NCI-H510A treated with DMSO at 0.1 percent for 48 hours (cell line): ENCODE data around the gene SYT6.

Experiments
- DNase-seq: peaks from one replicate; lab custom pipeline; 2025; lab: John Stamatoyannopoulos, UW

Gene SYT6, protein sequence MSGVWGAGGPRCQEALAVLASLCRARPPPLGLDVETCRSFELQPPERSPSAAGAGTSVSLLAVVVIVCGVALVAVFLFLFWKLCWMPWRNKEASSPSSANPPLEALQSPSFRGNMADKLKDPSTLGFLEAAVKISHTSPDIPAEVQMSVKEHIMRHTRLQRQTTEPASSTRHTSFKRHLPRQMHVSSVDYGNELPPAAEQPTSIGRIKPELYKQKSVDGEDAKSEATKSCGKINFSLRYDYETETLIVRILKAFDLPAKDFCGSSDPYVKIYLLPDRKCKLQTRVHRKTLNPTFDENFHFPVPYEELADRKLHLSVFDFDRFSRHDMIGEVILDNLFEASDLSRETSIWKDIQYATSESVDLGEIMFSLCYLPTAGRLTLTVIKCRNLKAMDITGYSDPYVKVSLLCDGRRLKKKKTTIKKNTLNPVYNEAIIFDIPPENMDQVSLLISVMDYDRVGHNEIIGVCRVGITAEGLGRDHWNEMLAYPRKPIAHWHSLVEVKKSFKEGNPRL

DNA sequence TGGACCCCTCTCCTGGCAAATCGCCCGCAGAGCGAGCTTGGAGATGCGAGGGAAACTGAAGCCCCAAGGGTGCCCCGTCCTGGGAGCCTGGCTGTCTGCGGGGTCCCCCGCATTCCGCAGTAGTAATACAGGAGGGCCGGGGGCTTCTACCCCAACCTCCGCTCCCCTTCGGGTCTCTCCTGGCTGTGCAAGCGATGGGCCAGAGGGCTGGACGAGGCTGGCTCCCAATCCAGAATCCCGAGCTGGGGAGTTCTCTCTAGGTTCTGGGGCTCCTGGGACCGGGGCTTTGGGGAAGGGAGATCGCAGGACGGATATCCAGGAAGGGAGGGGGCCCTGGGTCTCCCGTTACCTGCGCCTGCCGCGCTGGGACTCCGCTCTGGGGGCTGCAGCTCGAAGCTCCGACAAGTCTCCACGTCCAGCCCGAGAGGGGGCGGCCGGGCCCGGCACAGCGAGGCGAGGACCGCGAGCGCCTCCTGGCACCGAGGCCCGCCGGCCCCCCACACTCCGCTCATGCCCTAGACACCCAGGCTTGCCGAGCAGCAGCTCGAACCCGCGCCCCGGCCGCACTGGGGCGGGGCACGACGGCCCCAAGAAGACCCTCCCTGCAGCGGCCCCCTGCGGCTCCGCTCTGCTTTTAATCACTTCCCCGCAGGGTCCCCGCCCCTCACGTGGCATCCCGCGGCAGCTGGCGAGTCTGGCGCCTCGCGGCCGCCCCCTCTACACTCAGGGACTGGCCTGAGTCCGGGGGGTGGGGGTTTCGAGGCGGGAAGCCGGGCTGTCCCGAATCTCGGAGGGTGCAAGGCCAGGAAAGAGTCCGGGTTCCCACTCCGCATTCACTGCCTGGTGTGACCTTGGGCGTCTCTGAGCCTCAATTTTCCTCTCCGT lies at the start of gene SYT6:
Gene SYT6, minus strand, starts transcription at position 609 of the 885 bp plus-strand sequence. Its CDS starts 97 bp downstream, at position 512.
- no peak for DNase-seq

DNA sequence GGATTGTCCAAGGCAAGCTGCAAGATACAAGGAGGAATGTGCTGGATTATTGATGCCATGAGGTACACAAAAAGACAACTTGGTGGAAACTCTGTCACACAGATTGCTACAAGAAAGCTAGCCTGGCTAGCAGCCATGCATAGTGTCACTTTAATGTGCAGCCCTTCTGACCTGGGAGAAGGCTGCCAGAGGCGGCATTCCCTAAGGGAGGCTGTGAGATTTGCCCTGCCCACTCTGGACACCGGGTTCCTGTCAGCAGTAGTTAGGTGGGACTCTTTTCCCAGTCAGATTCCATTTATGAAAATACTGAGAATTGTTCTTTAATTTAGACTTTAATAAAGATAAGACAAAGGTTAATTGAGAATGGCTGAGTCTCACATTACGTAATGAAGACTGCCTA lies 47.8 kb upstream of the SYT6 start:
- no peak for DNase-seq

DNA sequence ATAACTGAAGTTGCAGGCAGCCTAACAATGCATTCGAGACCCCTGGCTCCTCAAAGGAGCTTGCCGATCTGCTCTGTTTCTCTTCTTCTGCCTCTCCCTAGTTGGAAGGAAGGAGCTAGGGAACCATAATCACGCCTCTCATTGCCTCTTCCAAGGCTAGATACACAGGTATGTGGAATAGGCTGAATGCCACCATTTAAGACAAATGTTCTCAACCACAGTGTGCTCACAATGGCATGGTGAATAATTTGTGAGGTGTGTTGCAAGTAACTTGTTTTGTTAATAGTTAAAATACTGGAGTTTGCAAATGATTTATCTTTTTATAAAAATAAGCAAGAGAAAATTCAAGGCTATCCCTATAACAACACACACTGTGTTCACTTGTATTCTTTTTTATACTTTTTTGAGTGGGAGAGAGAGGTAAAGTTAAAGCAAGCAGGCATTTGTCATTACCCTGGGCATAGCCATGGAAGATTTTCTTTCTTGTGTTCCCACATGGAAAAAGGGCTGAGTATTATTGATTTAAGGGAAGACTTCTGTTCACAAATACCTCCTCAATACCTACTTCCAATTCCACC lies 45.4 kb upstream of the SYT6 start:
- no peak for DNase-seq

DNA sequence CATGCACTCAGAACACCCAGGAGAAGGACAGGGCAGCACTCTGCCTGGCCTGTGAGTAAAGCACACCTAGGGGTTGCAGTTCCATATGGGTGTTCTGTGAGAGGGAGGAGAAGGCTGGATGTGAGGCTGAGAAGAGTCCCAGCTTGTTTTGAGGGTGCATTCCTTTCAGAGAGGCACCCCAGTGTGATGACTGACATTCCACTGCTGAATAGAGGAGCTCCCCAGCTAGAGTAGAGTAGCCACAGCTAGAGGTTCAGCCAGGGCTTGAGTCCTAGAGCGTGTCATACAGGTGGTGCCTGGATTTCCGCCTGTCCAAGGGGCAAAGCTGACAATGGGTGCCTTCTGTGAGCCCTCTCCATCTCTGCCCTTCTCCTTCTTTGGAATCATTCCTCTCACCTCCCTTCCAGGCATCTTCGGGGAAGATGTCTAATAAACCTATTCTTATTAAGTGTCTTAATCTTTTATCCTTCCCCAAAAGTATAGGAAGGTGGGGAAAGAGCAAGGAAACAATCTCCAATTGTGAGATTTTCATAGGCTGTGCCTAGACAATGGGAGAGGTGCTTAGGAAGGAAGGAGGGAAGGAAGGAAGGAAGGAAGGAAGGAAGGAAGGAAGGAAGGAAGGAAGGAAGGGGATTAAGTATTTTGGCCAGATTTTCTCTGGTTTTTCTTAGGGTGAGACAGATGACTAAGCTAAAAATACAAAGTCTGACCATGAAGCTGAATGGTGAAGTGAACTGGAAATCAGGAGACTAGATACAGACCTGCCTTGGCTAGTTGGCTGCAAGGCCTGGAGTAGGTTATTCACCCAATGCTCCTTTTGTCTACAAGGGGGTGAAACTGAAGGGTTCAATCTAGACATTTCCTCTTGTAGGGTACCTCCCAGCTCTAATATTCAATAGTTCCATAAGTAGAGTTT lies 43.6 kb upstream of the SYT6 start:
- no peak for DNase-seq

DNA sequence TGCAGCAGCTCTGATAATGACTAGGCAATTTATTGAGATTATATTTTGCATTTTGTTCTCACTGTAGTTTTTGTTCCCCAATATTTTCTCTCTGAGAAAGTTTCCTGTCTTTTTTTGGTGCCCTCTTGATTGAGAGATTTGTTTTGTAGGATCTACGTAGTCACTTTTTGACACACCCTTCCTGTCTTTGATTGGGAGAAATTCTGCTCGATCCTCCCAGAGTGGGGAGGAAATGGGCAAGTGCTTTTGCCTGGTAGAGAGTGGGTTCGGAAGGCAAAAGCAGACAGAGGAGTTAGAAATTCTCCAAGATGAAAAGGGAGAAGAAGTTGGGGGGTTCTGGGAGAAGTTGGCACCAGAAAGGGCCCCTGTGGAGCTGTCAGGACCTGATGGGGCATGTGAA lies 42.1 kb upstream of the SYT6 start:
- DNase-seq: no peak

DNA sequence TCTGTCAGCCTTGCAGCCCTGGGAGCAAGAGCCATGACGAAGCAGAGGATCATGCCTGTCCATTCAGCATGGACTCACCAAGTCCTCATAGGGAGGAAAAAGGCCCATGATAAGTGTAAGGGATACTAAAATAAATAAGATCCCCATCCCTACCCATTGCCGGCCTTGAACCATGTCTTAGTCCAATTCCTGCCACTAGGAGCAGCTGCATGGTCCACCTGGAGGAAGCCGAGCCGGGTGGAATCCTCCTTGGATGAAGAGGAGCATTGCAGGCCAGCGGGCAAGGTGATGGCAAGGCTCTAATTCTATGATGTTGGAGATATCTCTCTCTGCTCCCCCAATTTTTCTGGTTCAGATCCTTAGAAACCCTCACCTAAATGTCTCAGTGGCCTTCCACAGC lies 38.7 kb upstream of the SYT6 start:
- DNase-seq: no peak

DNA sequence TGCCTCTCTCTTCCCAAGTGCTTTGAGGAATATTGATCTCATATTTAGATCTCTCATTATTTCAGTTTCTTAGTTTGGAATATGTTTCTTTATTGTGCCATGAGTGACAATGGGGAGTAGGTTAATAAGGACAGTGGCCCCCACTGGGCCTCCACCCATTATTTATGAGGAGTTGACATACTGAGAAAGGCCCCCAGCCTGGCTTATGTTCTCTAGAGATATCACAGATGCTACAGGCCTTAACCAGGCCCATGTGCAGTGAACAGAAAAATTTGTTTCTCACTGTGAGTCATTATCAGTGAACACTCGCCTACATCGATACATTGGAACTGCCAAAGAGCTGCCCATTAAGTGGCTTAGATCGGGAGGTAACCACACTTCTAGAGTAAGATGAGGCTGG lies 35.7 kb upstream of the SYT6 start:
- no peak for DNase-seq

DNA sequence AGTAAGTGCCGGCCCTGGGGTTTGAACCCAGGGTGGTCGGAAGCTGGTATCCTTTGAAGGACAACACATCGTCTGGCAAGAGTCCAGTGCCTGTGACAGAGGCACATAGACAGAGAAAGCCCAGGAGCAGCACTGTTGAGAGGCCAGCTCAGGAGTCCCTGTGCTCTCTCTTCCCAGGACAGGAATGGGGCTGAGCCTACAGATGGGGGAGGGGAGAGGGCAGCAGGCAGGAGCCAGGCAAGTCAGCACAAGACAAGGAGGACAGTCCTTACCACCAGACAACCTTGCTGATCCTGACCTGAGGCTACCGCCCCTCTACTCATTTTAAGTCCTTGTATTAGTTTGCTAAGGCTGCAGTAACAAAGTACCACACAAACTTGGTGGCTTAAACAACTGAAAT lies 27.7 kb upstream of the SYT6 start:
- no peak for DNase-seq

DNA sequence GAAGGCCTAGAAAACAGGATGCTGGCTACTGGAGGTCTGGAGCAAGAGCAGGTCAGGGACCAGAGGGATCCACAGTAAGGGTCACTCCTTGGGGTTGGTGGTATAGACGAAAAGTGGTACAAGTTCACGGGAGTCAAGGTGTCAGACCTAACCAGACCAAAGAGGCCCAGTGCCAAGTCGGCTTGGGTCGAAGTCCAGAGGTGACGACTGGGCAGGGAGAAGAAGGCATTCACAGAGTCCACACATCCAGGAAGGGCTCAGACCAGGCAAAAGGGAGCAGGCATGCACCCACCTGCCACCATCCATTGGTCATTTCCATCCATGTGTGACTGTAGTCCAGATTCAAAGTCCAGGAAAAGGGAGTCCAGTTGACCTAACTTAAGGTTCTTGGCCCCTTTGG lies 27.1 kb upstream of the SYT6 start:
- no peak for DNase-seq

DNA sequence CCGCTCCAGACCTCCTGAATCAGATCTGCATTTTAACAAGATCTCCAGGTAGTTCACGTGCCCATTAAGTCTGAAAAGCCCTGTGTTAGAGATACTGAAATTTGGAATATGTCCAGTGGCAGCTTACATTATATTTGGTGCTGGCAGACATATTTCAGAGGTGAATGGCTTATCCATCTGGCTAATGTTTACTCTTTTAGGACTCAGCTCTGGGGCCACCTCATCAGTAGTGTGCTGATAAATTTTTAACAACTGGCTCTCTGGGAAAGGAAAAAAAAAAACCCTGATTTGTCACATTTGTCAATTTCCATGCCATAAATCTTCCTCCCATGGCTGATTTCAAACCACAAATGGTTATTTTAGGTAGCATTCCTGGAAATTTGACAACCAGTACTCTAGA lies 25.3 kb upstream of the SYT6 start:
- DNase-seq: no peak

DNA sequence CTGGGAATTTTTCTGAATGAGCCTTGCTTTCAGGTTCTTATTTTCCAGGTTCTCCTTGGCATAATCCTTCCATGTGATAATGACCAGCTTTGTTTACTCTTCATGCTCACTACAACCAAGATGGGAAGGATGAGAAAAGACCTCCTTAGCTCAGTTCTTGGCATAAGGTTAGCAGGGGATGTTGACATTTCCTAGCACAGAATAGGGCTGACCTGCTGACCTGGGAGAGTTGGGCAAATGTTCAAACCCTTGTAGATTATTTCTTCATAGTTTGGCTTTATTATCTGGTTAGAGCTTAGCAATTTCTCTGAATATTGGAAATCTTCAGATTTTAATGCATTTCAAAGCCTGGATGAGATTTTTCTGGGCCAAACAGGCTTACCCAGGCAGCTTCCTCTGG lies 23.6 kb upstream of the SYT6 start:
- DNase-seq: no peak

DNA sequence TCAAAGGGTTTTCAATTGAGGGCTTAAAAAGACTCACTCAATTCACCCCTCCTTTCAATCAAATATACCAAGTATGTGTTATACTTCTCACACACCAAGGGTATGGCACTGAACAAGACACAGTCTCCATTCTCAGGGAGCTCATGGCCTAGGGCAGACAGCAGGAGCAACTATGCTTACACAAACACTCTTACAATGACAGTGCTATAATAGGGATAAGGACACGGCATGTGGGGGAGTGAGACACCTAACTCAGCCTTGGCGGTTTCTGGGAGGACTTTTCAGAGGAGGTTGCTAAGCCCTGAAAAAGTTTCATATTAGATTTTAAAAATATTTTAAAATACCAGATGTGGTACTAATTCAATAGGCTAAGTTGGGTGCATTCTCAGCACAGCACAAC lies 22.7 kb upstream of the SYT6 start:
- DNase-seq: no peak

DNA sequence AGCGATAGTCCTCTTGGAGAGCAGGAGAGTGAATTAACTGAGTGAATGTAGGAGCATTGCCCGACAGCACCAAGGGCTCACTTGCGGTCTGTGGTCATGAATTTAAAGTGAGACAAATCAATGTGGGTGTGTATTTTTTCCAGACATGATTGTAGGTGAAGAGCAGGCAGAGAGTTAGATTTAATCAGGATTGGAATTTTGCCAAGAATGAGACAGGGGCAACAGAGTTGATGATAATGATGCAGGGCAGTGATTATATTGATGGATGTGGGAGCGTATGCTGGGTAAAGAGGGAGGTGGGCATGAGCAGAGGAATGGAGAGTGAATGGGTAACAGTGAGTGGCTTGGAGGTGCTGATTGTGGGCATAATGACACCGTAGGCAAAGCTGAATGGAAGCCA lies 20.0 kb upstream of the SYT6 start:
- no peak for DNase-seq

DNA sequence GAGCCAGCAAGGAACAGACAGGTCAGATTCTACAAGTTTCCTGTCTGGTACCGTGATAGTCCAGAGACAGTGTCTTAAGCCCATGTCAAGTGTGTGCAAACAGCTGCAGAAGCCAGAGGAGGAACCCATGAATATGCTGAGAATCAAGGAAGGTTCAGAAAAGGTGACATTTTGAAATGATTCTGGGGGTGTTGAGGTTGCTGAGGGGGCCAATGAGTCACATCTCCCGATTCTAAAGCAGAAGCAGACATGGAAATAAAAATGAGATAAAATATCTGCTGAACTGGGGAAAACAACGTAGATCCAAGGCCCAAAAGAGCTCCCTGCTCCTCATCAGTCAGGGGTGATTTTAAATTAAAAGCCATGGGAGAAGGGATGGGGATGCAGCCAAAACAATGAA lies 15.8 kb upstream of the SYT6 start:
- no peak for DNase-seq

DNA sequence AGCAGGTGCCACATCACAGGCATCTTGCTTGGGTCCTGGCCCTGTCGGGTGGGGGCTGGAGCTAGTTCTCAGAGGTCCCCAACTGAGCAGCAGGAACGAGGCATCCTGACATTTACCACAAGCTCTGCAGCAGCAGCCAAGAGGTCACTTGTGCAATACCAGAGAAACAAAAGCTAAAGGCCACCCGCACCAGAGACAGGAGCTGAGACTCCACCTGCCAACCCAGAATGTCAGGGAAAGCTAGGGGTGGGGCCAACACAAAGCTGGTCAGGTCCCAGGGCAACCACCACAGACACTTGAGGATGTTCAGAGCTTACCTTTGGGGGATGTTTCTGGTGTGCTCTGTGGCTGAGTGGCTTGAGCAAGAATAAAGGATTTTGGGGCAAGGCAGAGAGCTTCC lies 13.6 kb upstream of the SYT6 start:
- no peak for DNase-seq

DNA sequence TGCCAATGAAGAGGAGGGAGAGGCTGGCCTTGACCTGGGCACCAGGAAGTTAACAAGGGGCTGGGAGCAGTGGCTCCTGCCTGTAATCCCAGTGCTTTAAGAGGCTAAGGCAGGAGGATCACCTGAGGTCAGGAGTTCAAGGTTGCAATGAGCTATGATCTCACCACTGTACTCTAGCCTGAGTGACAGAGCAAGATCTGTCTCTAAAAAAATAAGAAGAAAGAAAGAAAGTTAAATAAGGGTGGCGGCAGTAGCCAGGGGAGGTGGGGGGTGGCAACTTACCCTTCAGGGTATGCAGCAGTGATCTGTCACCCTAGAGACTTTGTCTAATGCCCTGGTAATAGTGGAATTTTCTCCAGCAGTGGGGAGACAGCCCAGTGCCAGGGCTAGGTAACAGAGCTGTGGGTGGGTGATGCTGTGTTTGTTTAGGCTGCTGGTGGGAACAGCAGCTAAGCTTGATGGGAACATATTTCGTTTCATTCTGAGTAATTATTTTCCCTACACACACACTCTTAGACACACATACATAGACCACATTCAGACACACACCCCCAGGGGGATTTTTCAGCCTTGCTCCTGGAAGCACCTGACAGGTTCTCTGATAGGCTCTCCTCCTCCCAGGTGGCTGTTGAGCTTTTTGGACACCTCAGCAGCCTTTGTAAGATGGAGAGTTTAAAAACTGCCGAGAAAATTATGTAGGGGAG lies 11.3 kb upstream of the SYT6 start:
- no peak for DNase-seq

DNA sequence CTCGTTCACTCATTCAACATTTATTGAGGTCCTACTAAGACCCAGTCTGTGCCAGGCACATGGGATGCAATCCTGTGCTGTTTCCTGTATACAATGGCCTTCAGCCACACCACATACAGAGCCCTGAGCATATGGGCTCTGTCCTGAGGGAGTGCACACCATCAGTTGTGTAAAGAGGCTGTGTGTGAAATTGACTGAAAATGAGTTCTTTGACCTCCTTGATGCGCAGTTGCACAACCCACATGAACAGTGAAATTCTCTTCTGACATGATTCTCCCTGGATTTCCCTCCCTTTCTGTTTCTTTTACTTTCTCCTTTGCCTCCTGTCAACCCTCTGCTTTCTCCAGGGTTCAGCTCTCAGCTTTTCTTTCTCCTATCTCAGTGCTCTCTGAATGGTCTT lies 6.3 kb upstream of the SYT6 start:
- DNase-seq: no peak

DNA sequence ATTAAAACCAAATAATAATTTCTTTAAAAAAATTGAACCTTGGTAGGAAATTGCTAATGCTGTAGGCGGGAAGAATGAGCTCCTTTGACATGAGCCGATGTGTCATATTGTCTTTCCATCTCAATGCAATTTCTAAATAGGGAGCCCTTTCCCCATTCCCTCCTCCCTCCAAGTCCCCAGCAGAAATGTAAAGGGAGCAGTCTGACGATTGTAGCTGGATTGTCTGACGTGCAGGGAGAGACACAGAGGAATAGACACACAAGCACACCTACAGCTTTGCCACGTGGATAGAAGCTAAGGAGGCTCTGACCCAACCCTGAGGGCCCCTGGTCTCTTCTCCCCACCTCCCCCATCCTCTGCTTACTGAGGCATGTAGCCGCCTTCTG lies 3.6 kb upstream of the SYT6 start:
- no peak for DNase-seq

DNA sequence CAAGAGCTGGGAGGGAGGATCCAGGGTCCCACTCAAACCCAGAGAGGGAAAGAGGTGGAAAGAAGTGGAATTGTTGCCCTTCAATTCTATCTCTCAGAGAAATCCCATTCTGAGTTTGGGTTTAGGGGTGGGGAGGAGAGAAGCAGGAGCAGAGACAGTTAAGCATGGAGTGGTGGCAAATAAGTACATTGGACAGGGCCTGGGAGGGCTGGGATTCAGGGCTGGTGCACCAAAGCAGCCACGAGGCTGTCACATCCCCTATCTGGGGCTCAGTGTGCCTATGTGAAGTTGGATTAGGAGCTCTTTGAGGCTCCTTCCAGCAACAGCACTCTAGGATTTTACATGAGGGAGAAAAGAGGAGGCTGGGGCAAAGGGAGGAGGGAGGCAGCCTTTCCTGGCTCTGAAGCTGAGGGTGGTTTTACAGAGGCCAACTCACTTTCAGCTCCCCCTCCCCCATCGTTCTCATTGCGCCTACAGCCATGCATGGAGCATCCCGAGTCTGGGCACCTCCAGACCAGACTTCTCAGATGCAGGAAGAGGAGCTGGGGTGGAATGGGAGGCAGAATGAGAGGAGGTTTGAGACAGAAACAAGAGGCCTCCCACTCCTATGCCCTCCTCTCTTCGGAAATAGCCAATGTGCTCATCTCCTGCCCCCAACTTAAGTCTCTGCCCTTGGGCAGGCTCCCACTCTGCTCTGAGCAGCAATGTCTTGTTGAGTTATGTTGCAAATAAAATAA lies 3.0 kb upstream of the SYT6 start:
- no peak for DNase-seq

DNA sequence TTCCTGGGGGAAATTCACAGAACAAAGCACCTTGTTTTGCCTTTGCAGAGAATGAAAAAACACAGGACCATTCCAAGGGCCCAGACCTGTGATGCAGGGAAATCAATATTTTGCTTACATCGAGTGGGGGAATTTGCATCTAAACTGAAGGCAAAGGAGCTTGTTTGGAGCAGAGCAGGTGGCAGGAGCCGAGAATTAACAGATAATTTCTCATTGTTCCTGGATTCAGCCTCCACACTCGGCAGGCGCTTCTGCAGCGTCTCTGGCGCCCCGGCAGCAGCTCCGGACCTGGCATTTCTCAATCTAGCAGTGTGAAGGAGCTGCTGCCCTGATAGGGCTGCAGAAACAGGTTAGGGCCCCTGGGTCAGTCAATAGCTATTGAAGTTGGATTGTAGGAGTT lies 2.0 kb upstream of the SYT6 start:
- DNase-seq: no peak

DNA sequence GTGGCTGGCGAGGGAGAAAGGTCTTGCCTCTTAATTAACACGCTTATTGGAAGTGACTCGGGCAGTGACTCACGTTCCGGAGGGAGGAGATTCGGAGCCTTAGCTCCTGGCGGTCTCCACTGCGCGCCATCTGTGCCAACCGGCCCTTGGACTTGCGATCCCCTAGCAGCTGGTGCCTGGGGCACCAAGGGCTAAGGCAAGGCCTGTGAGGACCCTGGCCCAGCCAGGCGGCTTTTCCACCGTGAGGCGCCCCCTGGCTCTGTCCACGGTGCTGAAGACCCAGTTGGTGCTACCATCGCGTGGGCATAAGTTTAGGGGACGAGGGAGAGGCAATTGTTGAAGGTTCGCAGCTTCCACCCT lies 1.3 kb upstream of the SYT6 start:
- no peak for DNase-seq
